ENCODE data around the gene TFCP2L1. TPM values are rescaled to one million over a fixed set of nuclear protein-coding genes. Genes with fewer than 3 reads are reported as not detected.

Gene TFCP2L1
- polyA plus RNA-seq, 3 donors, result 0.03 to 0.24 TPM; not detected in 1

DNA sequence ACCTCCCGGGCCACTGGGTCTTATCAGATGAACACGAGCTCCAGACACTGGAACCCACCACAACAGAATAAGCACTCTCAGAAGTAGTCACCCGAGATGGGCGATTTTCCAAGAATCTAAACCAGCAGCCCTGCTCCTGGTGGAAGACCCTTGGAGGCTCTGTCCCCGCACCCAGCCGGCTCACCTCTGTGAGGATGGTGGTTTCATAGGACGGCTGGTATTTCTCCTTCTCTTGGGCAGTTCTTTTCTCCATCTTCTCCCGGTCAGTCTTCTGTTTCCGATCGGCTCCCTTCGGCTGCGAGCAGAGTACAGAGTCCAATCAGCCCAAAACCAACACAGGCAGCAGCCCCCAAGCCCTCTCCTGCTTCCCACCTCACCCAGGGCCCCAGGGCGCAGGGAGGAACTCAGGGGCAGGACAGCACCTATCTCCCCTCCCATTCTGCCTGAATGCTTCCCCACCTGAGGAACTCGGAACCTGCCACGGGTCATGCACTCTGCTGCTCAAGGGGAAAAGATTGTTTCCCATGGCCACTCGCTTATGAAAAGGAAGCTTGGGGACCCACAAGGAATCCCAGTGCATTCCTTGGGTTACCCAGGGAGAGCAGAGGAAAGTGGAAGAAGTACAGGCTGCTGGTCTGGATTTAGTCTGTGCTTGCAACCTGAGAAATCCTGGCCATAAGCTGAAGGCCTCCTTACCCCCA, 42.7 kb downstream of the TFCP2L1 start:
- H3K4me3 Mint-ChIP-seq, result no peak overlapping the region
- DNase-seq, result no peak
- Histone ChIP-seq H3K4me1 (ENCODE audit: control insufficient read depth in 1 of 2, insufficient read depth in 2 of 2, low read length in 2 of 2) (no peaks in the 10 kb centered on the region), H3K27me3 (ENCODE audit: control insufficient read depth in 2 of 2, insufficient read depth in 2 of 2, low read length in 2 of 2) (no peaks in the 10 kb centered on the region), H3K9me3 (replicated peaks in 1 of 2; ENCODE audit: control insufficient read depth in 1 of 2, insufficient read depth in 1 of 2, low read length in 2 of 2) (no peaks in the 10 kb centered on the region), H3K36me3 (replicated peaks in 1 of 2; ENCODE audit: control insufficient read depth in 1 of 2, insufficient read depth in 2 of 2, low read length in 2 of 2) (no peaks in the 10 kb centered on the region), H3K27ac (ENCODE audit: low read depth in 1 of 2, low read length in 2 of 2) (no peak overlapping the region), H3K9ac (ENCODE audit: insufficient read depth, low read length, poor library complexity, severe bottlenecking) (no peak overlapping the region), H2AFZ (ENCODE audit: insufficient read depth, low read depth, low read length, poor library complexity, severe bottlenecking) (no peak overlapping the region), H4K20me1 (ENCODE audit: insufficient read depth, low read length) (no peaks in the 10 kb centered on the region), H3K4me2 (replicated peaks; ENCODE audit: extremely low read depth, low read length, poor library complexity, severe bottlenecking) (no peak overlapping the region), H3K4me3 (replicated peaks in 1 of 3; ENCODE audit: low read depth in 2 of 3, low read length in 3 of 3) (no peak overlapping the region), H3K79me2 (ENCODE audit: insufficient read depth, low read length) (no peaks in the 10 kb centered on the region)
- peak overlapping the region in 1 of 7 donors; percentile 47 for H3K27ac Mint-ChIP-seq
- H3K4me1 Mint-ChIP-seq, result peaks cover 5% of the 10 kb centered on the region
- H3K36me3 Mint-ChIP-seq, result no peaks in the 10 kb centered on the region
- peaks cover 5 to 13% (median 8%) of the 10 kb centered on the region in 3 donors for H3K27me3 Mint-ChIP-seq (ENCODE audit: low read depth in 3 of 3)
- H3K9me3 Mint-ChIP-seq, result peaks cover 0 to 2% (median 0%) of the 10 kb centered on the region in 7 donors
- WGBS (ENCODE audit: insufficient coverage), result 95% methylated on average over 11 of the region's 16 CpGs
- intact Hi-C loops (cut with micrococcal nuclease), result no loop called here
- TF ChIP-seq, protein P1, sequence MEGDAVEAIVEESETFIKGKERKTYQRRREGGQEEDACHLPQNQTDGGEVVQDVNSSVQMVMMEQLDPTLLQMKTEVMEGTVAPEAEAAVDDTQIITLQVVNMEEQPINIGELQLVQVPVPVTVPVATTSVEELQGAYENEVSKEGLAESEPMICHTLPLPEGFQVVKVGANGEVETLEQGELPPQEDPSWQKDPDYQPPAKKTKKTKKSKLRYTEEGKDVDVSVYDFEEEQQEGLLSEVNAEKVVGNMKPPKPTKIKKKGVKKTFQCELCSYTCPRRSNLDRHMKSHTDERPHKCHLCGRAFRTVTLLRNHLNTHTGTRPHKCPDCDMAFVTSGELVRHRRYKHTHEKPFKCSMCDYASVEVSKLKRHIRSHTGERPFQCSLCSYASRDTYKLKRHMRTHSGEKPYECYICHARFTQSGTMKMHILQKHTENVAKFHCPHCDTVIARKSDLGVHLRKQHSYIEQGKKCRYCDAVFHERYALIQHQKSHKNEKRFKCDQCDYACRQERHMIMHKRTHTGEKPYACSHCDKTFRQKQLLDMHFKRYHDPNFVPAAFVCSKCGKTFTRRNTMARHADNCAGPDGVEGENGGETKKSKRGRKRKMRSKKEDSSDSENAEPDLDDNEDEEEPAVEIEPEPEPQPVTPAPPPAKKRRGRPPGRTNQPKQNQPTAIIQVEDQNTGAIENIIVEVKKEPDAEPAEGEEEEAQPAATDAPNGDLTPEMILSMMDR (IDR thresholded peaks at IDR 0.05), result no peak

DNA sequence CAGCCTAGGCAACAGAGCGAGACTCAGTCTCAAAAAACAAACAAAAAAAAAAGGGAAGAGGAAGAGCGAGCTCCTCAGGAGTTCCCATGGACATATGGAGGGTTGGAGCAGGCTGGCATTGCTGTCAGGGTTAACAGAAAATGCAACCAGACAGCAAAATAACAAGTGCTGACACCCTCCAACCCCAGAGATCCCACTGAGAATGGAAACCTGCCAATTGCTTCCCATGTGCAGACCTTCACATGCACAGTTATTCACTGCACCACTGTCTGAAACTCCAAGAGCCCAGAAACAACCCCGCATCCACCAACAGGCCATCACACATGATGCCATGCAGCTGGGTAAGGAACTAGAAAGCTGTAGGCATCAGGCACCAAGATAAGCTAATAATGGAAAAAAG, 43.5 kb downstream of the TFCP2L1 start:
- TF ChIP-seq, protein P1 (IDR thresholded peaks at IDR 0.05), result no peak
- Mint-ChIP-seq H3K36me3 (no peaks in the 10 kb centered on the region), H3K9me3 (peaks cover 0 to 2% (median 0%) of the 10 kb centered on the region in 7 donors), H3K4me3 (no peak overlapping the region), H3K27me3 (ENCODE audit: low read depth in 3 of 3) (peaks cover 5 to 13% (median 8%) of the 10 kb centered on the region in 3 donors), H3K4me1 (peaks cover 5% of the 10 kb centered on the region), H3K27ac (peak overlapping the region in 2 of 7 donors; percentile 10 to 67)
- Histone ChIP-seq H4K20me1 (ENCODE audit: insufficient read depth, low read length) (no peaks in the 10 kb centered on the region), H3K4me1 (ENCODE audit: control insufficient read depth in 1 of 2, insufficient read depth in 2 of 2, low read length in 2 of 2) (no peaks in the 10 kb centered on the region), H3K9me3 (replicated peaks in 1 of 2; ENCODE audit: control insufficient read depth in 1 of 2, insufficient read depth in 1 of 2, low read length in 2 of 2) (no peaks in the 10 kb centered on the region), H3K36me3 (replicated peaks in 1 of 2; ENCODE audit: control insufficient read depth in 1 of 2, insufficient read depth in 2 of 2, low read length in 2 of 2) (no peaks in the 10 kb centered on the region), H3K4me3 (replicated peaks in 1 of 3; ENCODE audit: low read depth in 2 of 3, low read length in 3 of 3) (no peak overlapping the region), H2AFZ (ENCODE audit: insufficient read depth, low read depth, low read length, poor library complexity, severe bottlenecking) (no peak overlapping the region), H3K79me2 (ENCODE audit: insufficient read depth, low read length) (no peaks in the 10 kb centered on the region), H3K4me2 (replicated peaks; ENCODE audit: extremely low read depth, low read length, poor library complexity, severe bottlenecking) (no peak overlapping the region), H3K27me3 (ENCODE audit: control insufficient read depth in 2 of 2, insufficient read depth in 2 of 2, low read length in 2 of 2) (no peaks in the 10 kb centered on the region), H3K9ac (ENCODE audit: insufficient read depth, low read length, poor library complexity, severe bottlenecking) (no peak overlapping the region), H3K27ac (ENCODE audit: low read depth in 1 of 2, low read length in 2 of 2) (no peak overlapping the region)
- intact Hi-C loops (cut with micrococcal nuclease), result no loop called here
- whole genome bisulfite sequencing (ENCODE audit: insufficient coverage), result no CpG with 5 or more reads among the region's 3 CpGs
- no peak for DNase-seq

Measured in CD14-positive monocyte (primary cell).